GM12872 (cell line): ENCODE results near the gene IRF7.

Experiments
- TF ChIP-seq, protein P1 (sequence below): IDR thresholded peaks from 3 replicates; pipeline ENCODE4 v1.5.1; 2011; ENCODE audit warnings: low read depth, mild to moderate bottlenecking, low read length, moderate library complexity; ENCODE audit not compliant: insufficient read depth

The IRF7 gene

DNA sequence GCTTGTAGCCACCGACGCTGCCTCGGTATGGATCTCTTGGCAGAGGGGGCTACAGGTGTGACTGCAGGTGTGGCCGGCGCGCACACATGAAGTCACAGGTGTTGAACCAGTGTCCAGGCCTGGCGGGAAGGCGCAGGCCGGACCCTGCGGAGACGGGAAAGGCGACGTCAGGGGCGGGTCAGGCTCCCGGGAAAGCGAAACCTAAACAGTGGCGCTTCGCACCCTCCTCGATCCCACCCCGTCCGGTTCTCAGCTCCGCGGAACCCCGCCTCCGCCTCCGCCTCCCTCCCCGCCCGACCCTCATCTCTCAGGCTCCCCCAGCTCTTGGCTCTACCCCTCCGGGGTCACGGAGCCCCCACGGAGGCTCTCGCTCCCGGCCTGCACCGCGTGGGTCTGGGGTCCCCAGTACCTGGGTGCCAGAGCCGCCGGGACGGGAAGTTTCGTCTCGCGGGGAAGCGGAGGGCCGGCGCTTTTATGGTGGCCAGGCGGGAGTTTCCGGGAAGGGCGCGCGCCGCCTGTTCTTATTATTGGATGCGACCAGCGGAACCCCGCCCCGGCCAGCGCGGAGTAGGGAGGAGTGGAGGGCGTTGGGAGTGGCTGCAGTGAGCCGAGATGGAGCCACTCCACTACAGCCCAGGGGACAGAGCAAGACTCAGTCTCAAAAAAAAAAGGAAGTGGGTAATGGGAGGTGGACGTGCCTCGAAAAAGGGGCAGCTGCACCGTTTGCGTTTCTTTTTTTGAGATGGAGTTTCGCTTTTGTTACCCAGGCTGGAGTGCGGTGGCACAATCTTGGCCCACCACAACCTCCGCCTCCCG lies at the start of gene IRF7:
TSS of gene IRF7 (minus strand) at position 447 of the 816 bp plus-strand sequence. CDS start 586 bp downstream, outside the sequence.
- TF ChIP-seq, protein P1, sequence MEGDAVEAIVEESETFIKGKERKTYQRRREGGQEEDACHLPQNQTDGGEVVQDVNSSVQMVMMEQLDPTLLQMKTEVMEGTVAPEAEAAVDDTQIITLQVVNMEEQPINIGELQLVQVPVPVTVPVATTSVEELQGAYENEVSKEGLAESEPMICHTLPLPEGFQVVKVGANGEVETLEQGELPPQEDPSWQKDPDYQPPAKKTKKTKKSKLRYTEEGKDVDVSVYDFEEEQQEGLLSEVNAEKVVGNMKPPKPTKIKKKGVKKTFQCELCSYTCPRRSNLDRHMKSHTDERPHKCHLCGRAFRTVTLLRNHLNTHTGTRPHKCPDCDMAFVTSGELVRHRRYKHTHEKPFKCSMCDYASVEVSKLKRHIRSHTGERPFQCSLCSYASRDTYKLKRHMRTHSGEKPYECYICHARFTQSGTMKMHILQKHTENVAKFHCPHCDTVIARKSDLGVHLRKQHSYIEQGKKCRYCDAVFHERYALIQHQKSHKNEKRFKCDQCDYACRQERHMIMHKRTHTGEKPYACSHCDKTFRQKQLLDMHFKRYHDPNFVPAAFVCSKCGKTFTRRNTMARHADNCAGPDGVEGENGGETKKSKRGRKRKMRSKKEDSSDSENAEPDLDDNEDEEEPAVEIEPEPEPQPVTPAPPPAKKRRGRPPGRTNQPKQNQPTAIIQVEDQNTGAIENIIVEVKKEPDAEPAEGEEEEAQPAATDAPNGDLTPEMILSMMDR, result no peak

DNA sequence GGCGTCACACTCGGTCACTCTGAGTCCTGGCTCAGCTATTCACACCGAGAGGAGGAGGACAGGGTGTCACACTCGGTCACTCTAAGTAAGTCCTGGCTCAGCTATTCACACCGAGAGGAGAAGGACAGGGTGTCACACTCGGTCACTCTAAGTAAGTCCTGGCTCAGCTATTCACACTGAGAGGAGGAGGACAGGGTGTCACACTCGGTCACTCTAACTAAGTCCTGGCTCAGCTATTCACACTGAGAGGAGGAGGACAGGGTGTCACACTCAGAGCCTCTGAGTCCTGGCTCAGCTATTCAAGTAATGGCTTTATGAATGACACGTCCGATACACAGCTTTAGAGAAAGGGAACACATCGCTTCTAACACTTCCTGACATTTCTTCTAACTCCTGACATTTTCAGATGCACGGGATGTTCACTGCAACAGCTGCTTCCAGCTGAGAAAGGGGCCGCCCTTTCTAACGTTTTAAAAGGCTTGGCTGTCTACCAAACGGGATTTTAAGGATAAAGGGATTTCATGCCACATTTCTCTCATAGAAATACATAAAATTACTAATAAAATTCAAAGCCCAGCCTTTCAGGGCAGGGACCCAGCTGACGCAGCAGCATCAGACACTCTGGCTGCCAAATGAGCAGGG lies 49.4 kb upstream of the IRF7 start:
- TF ChIP-seq, protein P1, result no peak

DNA sequence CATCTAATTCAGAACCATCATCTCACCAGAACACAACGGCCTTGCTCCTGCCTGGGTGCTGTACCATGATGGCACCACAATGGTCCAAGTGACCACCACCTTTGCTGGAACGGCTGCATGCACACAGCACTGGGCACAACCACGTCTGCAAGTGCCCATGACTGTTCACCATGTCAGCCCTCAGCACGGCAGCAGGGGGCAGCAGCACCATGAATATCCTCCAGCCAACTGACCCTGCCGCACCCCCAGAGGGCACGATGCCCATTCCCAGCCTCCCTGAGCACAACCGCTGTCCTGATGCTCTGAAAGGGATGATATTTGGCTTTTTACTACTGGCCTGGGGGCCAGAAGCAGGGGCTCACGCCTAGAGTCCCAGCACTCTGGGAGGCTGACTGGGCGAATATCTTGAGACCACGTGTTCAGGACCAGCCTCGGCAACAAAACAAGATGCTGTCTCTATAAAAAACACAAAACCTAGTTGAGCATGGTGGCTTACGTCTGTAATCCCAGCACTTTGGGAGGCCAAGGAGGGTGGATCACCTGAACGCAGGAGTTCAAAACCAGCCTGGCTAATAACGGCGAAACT lies 47.0 kb upstream of the IRF7 start:
- TF ChIP-seq, protein P1, result peak; percentile 89

DNA sequence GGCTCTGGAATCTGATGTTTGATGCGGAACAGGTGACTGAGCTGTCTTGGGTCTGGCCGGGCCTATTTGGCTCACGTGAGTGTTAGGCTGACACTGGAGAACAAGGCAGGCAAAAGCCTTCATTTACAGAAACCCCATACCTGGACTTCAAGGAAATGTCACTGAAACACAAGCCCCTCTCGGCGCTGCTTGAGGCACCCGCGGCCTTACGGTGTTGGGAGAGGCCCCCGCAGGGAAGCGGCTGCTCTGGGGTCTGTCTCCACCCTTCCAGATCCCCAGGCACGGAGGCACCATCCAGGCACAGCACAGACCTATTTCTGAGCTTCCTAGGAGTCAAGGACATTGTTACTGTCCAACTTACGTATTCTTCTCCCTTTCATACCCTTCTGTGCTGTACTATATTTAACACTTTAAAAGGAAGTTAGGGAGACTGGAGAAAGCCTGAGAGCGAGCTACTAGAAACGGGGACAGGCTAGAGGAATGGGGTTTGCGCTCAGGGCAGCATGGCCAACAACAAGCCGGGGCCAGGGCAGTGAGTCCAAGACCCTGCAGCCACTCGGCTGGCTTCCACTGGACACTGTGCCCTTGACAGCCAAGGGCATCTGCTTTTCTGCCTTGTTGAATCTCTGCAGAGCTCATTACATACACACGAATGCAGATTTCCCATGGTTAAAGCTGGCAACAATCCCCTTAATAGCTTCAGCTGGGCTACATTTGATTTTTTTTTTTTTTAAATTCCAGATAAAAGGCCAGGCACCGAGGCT lies 45.1 kb upstream of the IRF7 start:
- TF ChIP-seq, protein P1, result no peak

DNA sequence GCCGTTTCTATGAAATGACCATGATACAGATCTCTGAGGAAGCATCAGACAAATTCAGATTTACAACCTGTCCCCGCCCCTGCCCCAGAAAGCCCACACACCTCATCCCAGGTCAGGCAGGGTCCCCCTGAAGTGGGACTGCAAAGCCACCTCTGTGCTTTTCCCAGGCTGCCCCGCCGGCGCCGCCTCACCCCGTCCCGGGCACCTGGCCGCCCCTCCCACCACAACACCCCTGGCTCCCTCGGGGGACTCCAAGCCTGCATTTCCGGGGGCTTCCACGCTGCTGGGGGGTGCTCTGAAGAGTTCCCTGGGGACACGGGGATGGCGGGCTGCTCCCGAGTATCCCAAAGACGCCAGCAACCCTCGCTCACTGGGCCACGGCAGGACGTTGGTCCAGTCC lies 44.5 kb upstream of the IRF7 start:
- TF ChIP-seq, protein P1, result no peak

DNA sequence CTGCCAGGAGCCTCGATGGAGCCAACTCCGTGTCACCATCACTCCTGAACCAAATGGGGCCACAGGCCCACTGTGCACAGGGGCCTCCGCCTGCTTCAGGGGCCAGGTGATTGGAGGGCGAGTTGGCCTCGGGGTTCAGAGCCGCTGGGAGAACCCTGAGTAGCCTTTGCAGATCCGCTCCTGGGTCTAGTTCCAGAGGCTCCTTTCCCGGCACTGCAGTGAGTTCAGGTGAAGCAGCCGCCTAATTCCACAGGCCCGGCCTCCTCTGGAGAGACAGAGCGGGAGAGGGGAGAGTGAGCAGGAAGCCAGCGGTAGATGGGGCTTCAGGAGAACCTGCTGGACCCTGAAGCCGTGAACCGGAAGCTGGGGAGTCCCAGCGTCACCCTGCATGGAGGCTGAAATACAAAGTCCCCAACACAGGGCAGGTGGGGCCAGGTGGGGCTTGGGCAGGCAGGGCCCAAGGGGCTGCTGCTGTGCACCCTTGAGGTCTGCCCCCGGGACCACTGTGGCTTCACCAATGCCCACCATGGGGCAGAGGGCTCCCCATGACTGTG lies 43.9 kb upstream of the IRF7 start:
- TF ChIP-seq, protein P1, result no peak
